CD14-positive monocyte (primary cell): ENCODE data around the gene FARP1. TPM values are rescaled to one million over a fixed set of nuclear protein-coding genes. Genes with fewer than 3 reads are reported as not detected.

ENCODE experiments used
- DNase-seq, 3 donors: peaks; one replicate each; pipeline ENCODE4 v3.0.0-alpha.2; 2011 to 2022
- H2AFZ ChIP-seq: 2 replicates; pipeline ENCODE4 v1.6.0; 2012; ENCODE audit warnings: mild to moderate bottlenecking, low read depth, low read length, inconsistent platforms; ENCODE audit not compliant: insufficient read depth, poor library complexity, severe bottlenecking
- H3K27ac ChIP-seq, 2 donors: 1 replicate in 1 of 2; 2 replicates in 1 of 2; pipeline ENCODE4 v1.5.1; 2012 to 2013; ENCODE audit warnings: low read length in 2 of 2, control low read depth in 1 of 2, inconsistent platforms in 1 of 2, low read depth in 1 of 2, mild to moderate bottlenecking in 1 of 2
- H3K27me3 ChIP-seq, 2 donors: one replicate each; pipeline versions ENCODE4 v1.6.0 to v1.6.1; 2011 to 2013; ENCODE audit warnings: low read length in 2 of 2; ENCODE audit not compliant: control insufficient read depth in 2 of 2, insufficient read depth in 2 of 2
- H3K36me3 ChIP-seq, 2 donors: replicated peaks in 1 of 2; 1 replicate in 1 of 2; 2 replicates in 1 of 2; pipeline versions ENCODE4 v1.5.1 to v1.6.1; 2012 to 2013; ENCODE audit warnings: low read length in 2 of 2, control low read depth in 1 of 2, inconsistent platforms in 1 of 2, mild to moderate bottlenecking in 1 of 2; ENCODE audit not compliant: insufficient read depth in 2 of 2, control insufficient read depth in 1 of 2
- H3K4me1 ChIP-seq, 2 donors: 1 replicate in 1 of 2; 2 replicates in 1 of 2; pipeline versions ENCODE4 v1.5.1 to v1.6.1; 2012 to 2013; ENCODE audit warnings: low read length in 2 of 2, control low read depth in 1 of 2, inconsistent platforms in 1 of 2, mild to moderate bottlenecking in 1 of 2, moderate library complexity in 1 of 2; ENCODE audit not compliant: insufficient read depth in 2 of 2, control insufficient read depth in 1 of 2
- H3K4me2 ChIP-seq: replicated peaks from 2 replicates; pipeline ENCODE3; 2012; ENCODE audit warnings: low read length, moderate library complexity, mild to moderate bottlenecking; ENCODE audit not compliant: poor library complexity, severe bottlenecking; ENCODE audit errors: extremely low read depth
- H3K4me3 ChIP-seq, 3 experiments: fragments of 200-600 bp in 1 of 3; sonication (generic) in 1 of 3; replicated peaks in 1 of 3; 1 replicate in 2 of 3; 2 replicates in 1 of 3; pipeline ENCODE4 v1.5.1; 2011 to 2013; ENCODE audit warnings: low read length in 3 of 3, mild to moderate bottlenecking in 3 of 3, control low read depth in 2 of 3, low read depth in 2 of 3, inconsistent platforms in 1 of 3, moderate library complexity in 1 of 3
- H3K79me2 ChIP-seq: 2 replicates; pipeline ENCODE4 v1.6.0; 2012; ENCODE audit warnings: mild to moderate bottlenecking, control low read depth, inconsistent platforms, low read length, moderate library complexity; ENCODE audit not compliant: insufficient read depth
- H3K9ac ChIP-seq: 2 replicates; pipeline ENCODE4 v1.6.0; 2017; ENCODE audit warnings: low read length, mild to moderate bottlenecking; ENCODE audit not compliant: insufficient read depth, poor library complexity, severe bottlenecking
- H3K9me3 ChIP-seq, 2 donors: replicated peaks in 1 of 2; 1 replicate in 1 of 2; 2 replicates in 1 of 2; pipeline versions ENCODE4 v1.5.1 to v1.6.1; 2012 to 2013; ENCODE audit warnings: low read length in 2 of 2, control low read depth in 1 of 2; ENCODE audit not compliant: control insufficient read depth in 1 of 2, insufficient read depth in 1 of 2
- H4K20me1 ChIP-seq: 2 replicates; pipeline ENCODE4 v1.6.0; 2012; ENCODE audit warnings: mild to moderate bottlenecking, low read length, control low read depth, moderate library complexity; ENCODE audit not compliant: insufficient read depth
- H3K27ac Mint-ChIP-seq, 7 donors: one replicate each; pipeline ENCODE4 v1.8.0; 2020; ENCODE audit warnings: mild to moderate bottlenecking in 7 of 7, mixed read lengths in 7 of 7, moderate library complexity in 6 of 7, inconsistent platforms in 2 of 7
- H3K27me3 Mint-ChIP-seq, 3 donors: one replicate each; pipeline ENCODE4 v1.8.0; 2021 to 2022; ENCODE audit warnings: low read depth in 3 of 3, mild to moderate bottlenecking in 3 of 3, mixed read lengths in 3 of 3, moderate library complexity in 3 of 3, inconsistent platforms in 1 of 3
- H3K36me3 Mint-ChIP-seq, 2 donors: one replicate each; pipeline ENCODE4 v1.8.0; 2020; ENCODE audit warnings: mixed read lengths in 2 of 2, inconsistent platforms in 1 of 2, mild to moderate bottlenecking in 1 of 2
- H3K4me1 Mint-ChIP-seq: one replicate; pipeline ENCODE4 v1.8.0; 2020; ENCODE audit warnings: mild to moderate bottlenecking, mixed read lengths
- H3K4me3 Mint-ChIP-seq, 2 donors: one replicate each; pipeline ENCODE4 v1.8.0; 2020; ENCODE audit warnings: mild to moderate bottlenecking in 2 of 2, mixed read lengths in 2 of 2, moderate library complexity in 1 of 2
- H3K9me3 Mint-ChIP-seq, 7 donors: one replicate each; pipeline ENCODE4 v1.8.0; 2020 to 2022; ENCODE audit warnings: mixed read lengths in 7 of 7, mild to moderate bottlenecking in 6 of 7, moderate library complexity in 6 of 7, inconsistent platforms in 2 of 7
- WGBS: methylation state at CpG from one replicate; pipeline ENCODE4 v1.1.5; 2013; ENCODE audit warnings: missing lambda C conversion rate; ENCODE audit not compliant: insufficient coverage; 5-methylcytosine and 5-hydroxymethylcytosine counted together
- intact Hi-C, 2 donors: fragments of 100-400 bp; cut with micrococcal nuclease; formaldehyde crosslinking; loops; one replicate each; pipeline versions ENCODE4 v1.15.0 to v1.15.1; 2023
- polyA plus RNA-seq, 3 donors: library from polyadenylated mRNA; depleted of rRNA in 1 of 3; unstranded in 2 of 3; stranded (reverse) in 1 of 3; fragments of 300-500 nt in 2 of 3; fragments of >200 nt in 1 of 3; fragmentation: Illumina TruSeq in 2 of 3; gene quantifications; 1 replicate in 2 of 3; 2 replicates in 1 of 3; pipeline ENCODE4 v1.2.3, GENCODE V29; 2012 to 2021
- TF ChIP-seq, protein P1 (sequence below): fragments of 200-600 bp; IDR thresholded peaks from one replicate; pipeline ENCODE4 v1.8.0; 2022; ENCODE audit warnings: antibody characterized with exemption, mild to moderate bottlenecking

The FARP1 gene
- polyA plus RNA-seq, 3 donors: 0.01 to 0.16 (median 0.12) TPM

DNA sequence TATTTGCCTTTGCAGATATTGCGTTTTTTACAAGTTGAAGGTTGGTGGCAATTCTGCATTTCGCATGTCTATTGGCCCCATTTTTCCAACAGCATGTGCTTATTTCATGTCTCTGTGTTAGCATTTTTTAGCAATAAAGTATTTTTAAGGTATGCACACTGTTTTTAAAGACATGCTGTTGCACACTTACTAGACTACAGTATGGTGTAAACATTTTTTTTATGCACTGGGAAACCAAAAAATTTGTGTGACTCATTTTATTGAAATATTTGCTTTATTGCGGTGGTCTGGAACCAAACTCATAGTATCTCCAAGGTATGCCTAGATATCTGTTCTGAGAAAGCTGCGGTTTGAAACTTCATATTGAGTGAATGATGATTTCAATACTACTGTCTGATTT lies 89.6 kb downstream of the FARP1 start:
- Histone ChIP-seq H3K9ac (no peak overlapping the region), H3K4me3 (no peak overlapping the region), H3K27me3 (no peaks in the 10 kb centered on the region), H4K20me1 (no peaks in the 10 kb centered on the region), H3K27ac (no peak overlapping the region), H2AFZ (no peak overlapping the region), H3K4me2 (no peak overlapping the region), H3K79me2 (no peaks in the 10 kb centered on the region), H3K4me1 (no peaks in the 10 kb centered on the region), H3K9me3 (peaks cover 0 to 3% of the 10 kb centered on the region in 2 donors), H3K36me3 (no peaks in the 10 kb centered on the region)
- Mint-ChIP-seq H3K36me3 (no peaks in the 10 kb centered on the region), H3K27ac (no peak overlapping the region), H3K9me3 (peaks cover 0 to 18% (median 7%) of the 10 kb centered on the region in 7 donors), H3K27me3 (no peaks in the 10 kb centered on the region), H3K4me1 (no peaks in the 10 kb centered on the region), H3K4me3 (no peak overlapping the region)
- WGBS: no CpG with 5 or more reads among the region's 4 CpGs
- intact Hi-C loops: no loop called here
- DNase-seq: no peak
- TF ChIP-seq, protein P1, sequence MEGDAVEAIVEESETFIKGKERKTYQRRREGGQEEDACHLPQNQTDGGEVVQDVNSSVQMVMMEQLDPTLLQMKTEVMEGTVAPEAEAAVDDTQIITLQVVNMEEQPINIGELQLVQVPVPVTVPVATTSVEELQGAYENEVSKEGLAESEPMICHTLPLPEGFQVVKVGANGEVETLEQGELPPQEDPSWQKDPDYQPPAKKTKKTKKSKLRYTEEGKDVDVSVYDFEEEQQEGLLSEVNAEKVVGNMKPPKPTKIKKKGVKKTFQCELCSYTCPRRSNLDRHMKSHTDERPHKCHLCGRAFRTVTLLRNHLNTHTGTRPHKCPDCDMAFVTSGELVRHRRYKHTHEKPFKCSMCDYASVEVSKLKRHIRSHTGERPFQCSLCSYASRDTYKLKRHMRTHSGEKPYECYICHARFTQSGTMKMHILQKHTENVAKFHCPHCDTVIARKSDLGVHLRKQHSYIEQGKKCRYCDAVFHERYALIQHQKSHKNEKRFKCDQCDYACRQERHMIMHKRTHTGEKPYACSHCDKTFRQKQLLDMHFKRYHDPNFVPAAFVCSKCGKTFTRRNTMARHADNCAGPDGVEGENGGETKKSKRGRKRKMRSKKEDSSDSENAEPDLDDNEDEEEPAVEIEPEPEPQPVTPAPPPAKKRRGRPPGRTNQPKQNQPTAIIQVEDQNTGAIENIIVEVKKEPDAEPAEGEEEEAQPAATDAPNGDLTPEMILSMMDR: no peak

DNA sequence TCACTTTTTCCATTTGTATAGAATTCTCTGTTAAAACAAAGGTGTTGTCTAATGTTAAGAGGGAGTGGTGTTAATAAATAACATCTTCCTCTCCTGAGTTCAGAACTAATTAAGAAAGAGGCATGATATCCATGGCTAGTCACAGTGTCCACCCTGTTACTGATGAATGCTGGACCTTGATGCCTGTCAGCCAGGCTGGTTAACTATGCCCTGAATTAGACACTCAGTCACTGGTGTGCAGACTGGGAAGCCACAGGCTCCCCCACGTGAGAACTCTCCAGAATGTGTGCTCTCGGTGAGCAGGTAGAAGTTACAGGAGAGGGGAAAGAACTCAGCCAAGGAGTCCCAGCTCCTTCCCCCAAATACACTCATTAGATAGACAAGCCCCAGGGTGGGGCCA lies 90.2 kb downstream of the FARP1 start:
- H3K27ac ChIP-seq: no peak overlapping the region
- Mint-ChIP-seq H3K27me3 (no peaks in the 10 kb centered on the region), H3K27ac (no peak overlapping the region), H3K4me3 (no peak overlapping the region), H3K36me3 (no peaks in the 10 kb centered on the region), H3K9me3 (peaks cover 0 to 16% (median 6%) of the 10 kb centered on the region in 7 donors), H3K4me1 (no peaks in the 10 kb centered on the region)
- H4K20me1 ChIP-seq: no peaks in the 10 kb centered on the region
- WGBS: no CpG with 5 or more reads among the region's 2 CpGs
- no peaks in the 10 kb centered on the region for H3K27me3 ChIP-seq
- H3K4me2 ChIP-seq: no peak overlapping the region
- peaks cover 0 to 3% of the 10 kb centered on the region in 2 donors for H3K9me3 ChIP-seq
- H3K4me3 ChIP-seq: no peak overlapping the region
- intact Hi-C loops: no loop called here
- no peak overlapping the region for H3K9ac ChIP-seq
- H3K79me2 ChIP-seq: no peaks in the 10 kb centered on the region
- H2AFZ ChIP-seq: no peak overlapping the region
- H3K4me1 ChIP-seq: no peaks in the 10 kb centered on the region
- H3K36me3 ChIP-seq: no peaks in the 10 kb centered on the region
- TF ChIP-seq, protein P1: no peak
- no peak for DNase-seq
